Measurements from ENCODE around the gene RBM44.

Gene RBM44

GRCh38 chr2:237889811-237890210 is 91.2 kb downstream of the RBM44 start:
- DNase-seq, result no peak

Data from T1000 (cell line).